Thoracic aorta (tissue), 2 donors: Measurements from ENCODE around the gene ECHDC3. TPM values are rescaled to one million over a fixed set of nuclear protein-coding genes. Genes with fewer than 3 reads are reported as not detected.

Experiments used
- ATAC-seq: fragments of 150-250 bp; one replicate; pipeline ENCODE4 v1.8.0; 2017; ENCODE audit warnings: low read depth; ENCODE audit not compliant: insufficient number of reproducible peaks, low FRiP score
- DNase-seq: peaks from one replicate; pipeline ENCODE4 v3.0.0-alpha.2; 2020; ENCODE audit warnings: low spot score
- H3K27ac ChIP-seq, 2 donors: fragments of 200-600 bp; sonication (generic); 1 replicate in 1 of 2; 2 replicates in 1 of 2; pipeline ENCODE4 v1.5.1; 2016; ENCODE audit warnings: mild to moderate bottlenecking in 2 of 2, moderate library complexity in 2 of 2
- H3K27me3 ChIP-seq: fragments of 200-600 bp; sonication (generic); replicated peaks from 2 replicates; pipeline ENCODE4 v1.6.0; 2016; ENCODE audit warnings: mild to moderate bottlenecking; ENCODE audit not compliant: insufficient read depth
- H3K36me3 ChIP-seq: fragments of 200-600 bp; sonication (generic); one replicate; pipeline ENCODE4 v1.5.1; 2016
- H3K4me1 ChIP-seq, 2 donors: fragments of 200-600 bp; sonication (generic); 1 replicate in 1 of 2; 2 replicates in 1 of 2; pipeline versions ENCODE4 v1.5.1 to v1.6.0; 2016; ENCODE audit warnings: low read depth in 2 of 2, mild to moderate bottlenecking in 1 of 2; ENCODE audit not compliant: control insufficient read depth in 1 of 2
- H3K4me3 ChIP-seq: fragments of 200-600 bp; sonication (generic); 2 replicates; pipeline ENCODE4 v1.5.1; 2016; ENCODE audit warnings: mild to moderate bottlenecking
- H3K9me3 ChIP-seq: fragments of 200-600 bp; sonication (generic); 2 replicates; pipeline ENCODE4 v1.5.1; 2016
- CTCF ChIP-seq: fragments of 200-600 bp; sonication (generic); IDR thresholded peaks from one replicate; pipeline ENCODE4 v1.5.1; 2019; ENCODE audit warnings: antibody characterized with exemption
- total RNA-seq, 2 donors: library from RNA; depleted of rRNA; stranded (reverse); fragments of >200 nt; gene quantifications; one replicate each; pipeline versions ENCODE4 v1.1.0 to v1.2.3, GENCODE V29; 2016

Gene ECHDC3
- total RNA-seq, 2 donors from 2014 or later = 12.2 to 21.2 TPM

GRCh38 chr10:11754173-11754572 lies 12.0 kb downstream of the ECHDC3 start:
- Histone ChIP-seq H3K27ac (no peak overlapping the region), H3K4me3 (no peak overlapping the region), H3K36me3 (no peaks in the 10 kb centered on the region), H3K27me3 (no peaks in the 10 kb centered on the region), H3K4me1 (peaks cover 3 to 22% of the 10 kb centered on the region in 2 donors), H3K9me3 (no peaks in the 10 kb centered on the region)
- DNase-seq (no peak), ATAC-seq (no peak)
- TF ChIP-seq CTCF = no peak

- no peak overlapping the region for H3K27ac ChIP-seq
- no peaks in the 10 kb centered on the region for H3K36me3 ChIP-seq
- no peak for TF ChIP-seq CTCF
- H3K27me3 ChIP-seq = no peaks in the 10 kb centered on the region
- peaks cover 3 to 22% of the 10 kb centered on the region in 2 donors for H3K4me1 ChIP-seq
- H3K4me3 ChIP-seq = no peak overlapping the region
- DNase-seq = no peak
- ATAC-seq = no peak
- no peaks in the 10 kb centered on the region for H3K9me3 ChIP-seq
These were observed 12.4 kb downstream of the ECHDC3 start for GRCh38 chr10:11754620-11755019.

- peaks cover 3 to 22% of the 10 kb centered on the region in 2 donors for H3K4me1 ChIP-seq
- TF ChIP-seq CTCF = no peak
- no peak for ATAC-seq
- no peaks in the 10 kb centered on the region for H3K36me3 ChIP-seq
- no peaks in the 10 kb centered on the region for H3K9me3 ChIP-seq
- DNase-seq = no peak
- no peak overlapping the region for H3K27ac ChIP-seq
- no peak overlapping the region for H3K4me3 ChIP-seq
- H3K27me3 ChIP-seq = no peaks in the 10 kb centered on the region
These were observed 13.5 kb downstream of the ECHDC3 start for GRCh38 chr10:11755512-11756263.

- TF ChIP-seq CTCF = no peak
- Histone ChIP-seq H3K9me3 (no peaks in the 10 kb centered on the region), H3K4me1 (peaks cover 3 to 22% of the 10 kb centered on the region in 2 donors), H3K36me3 (peaks cover 5% of the 10 kb centered on the region), H3K27ac (peak overlapping the region; percentile 69 to 70), H3K4me3 (no peak overlapping the region), H3K27me3 (no peaks in the 10 kb centered on the region)
- DNase-seq (no peak), ATAC-seq (no peak)
These were observed 14.7 kb downstream of the ECHDC3 start for GRCh38 chr10:11756766-11757315.

GRCh38 chr10:11757454-11757820 lies 15.3 kb downstream of the ECHDC3 start:
- H3K4me3 ChIP-seq = no peak overlapping the region
- H3K27me3 ChIP-seq = no peaks in the 10 kb centered on the region
- ATAC-seq = peak; percentile 83
- DNase-seq = peak; percentile 58
- H3K9me3 ChIP-seq = no peaks in the 10 kb centered on the region
- H3K4me1 ChIP-seq = peaks cover 3 to 22% of the 10 kb centered on the region in 2 donors
- peaks cover 5% of the 10 kb centered on the region for H3K36me3 ChIP-seq
- peak overlapping the region; percentile 69 to 70 for H3K27ac ChIP-seq
- no peak for TF ChIP-seq CTCF
